GM18870 (cell line): ENCODE data around the gene C2orf69.
"Not testable (repeated sequence)": the region's sequence is repeated elsewhere in the genome, so short reads cannot be mapped to it uniquely, and the experiment has no call there.

Source experiments
- ATAC-seq: cut with Tn5 transposase; IDR thresholded peaks from one replicate; pipeline ENCODE4 v1.9.1; 2021; ENCODE audit warnings: moderate library complexity; ENCODE audit not compliant: unreplicated experiment

C2orf69 gene

GRCh38 chr2:199911052-199911876 is at the start of gene C2orf69:
Gene C2orf69 (plus strand): TSS chr2:199911293. CDS start chr2:199911439, 146 bp downstream.
- peak; percentile 82 for ATAC-seq

- ATAC-seq: no peak
These were observed 48.3 kb upstream of the C2orf69 start for GRCh38 chr2:199862788-199863187.

- ATAC-seq: no peak
These were observed 45.2 kb upstream of the C2orf69 start for GRCh38 chr2:199865905-199866304.

- no peak for ATAC-seq
These were observed 42.5 kb upstream of the C2orf69 start for GRCh38 chr2:199868431-199869226.

- ATAC-seq: no peak
These were observed 41.9 kb upstream of the C2orf69 start for GRCh38 chr2:199869227-199869541.

GRCh38 chr2:199869653-199870052 is 41.4 kb upstream of the C2orf69 start:
- no peak for ATAC-seq

- ATAC-seq: no peak
These were observed 40.5 kb upstream of the C2orf69 start for GRCh38 chr2:199870581-199870980.

GRCh38 chr2:199874209-199874608 is 36.9 kb upstream of the C2orf69 start:
- no peak for ATAC-seq

- no peak for ATAC-seq
These were observed 35.7 kb upstream of the C2orf69 start for GRCh38 chr2:199875400-199875799.

- no peak for ATAC-seq
These were observed 28.4 kb upstream of the C2orf69 start for GRCh38 chr2:199882667-199883066.

GRCh38 chr2:199883474-199884212 is 27.4 kb upstream of the C2orf69 start:
- ATAC-seq: no peak

- no peak for ATAC-seq
These were observed 15.7 kb upstream of the C2orf69 start for GRCh38 chr2:199895406-199895805.

GRCh38 chr2:199896617-199897016 is 14.5 kb upstream of the C2orf69 start:
- ATAC-seq: no peak

- no peak for ATAC-seq
These were observed 9.2 kb upstream of the C2orf69 start for GRCh38 chr2:199901942-199902341.

- ATAC-seq: no peak
These were observed 8.5 kb upstream of the C2orf69 start for GRCh38 chr2:199902486-199903110.

- no peak for ATAC-seq
These were observed 8.0 kb upstream of the C2orf69 start for GRCh38 chr2:199903111-199903510.

- no peak for ATAC-seq
These were observed 3.9 kb upstream of the C2orf69 start for GRCh38 chr2:199907008-199907714.

- no peak for ATAC-seq
These were observed 598 bp upstream of the C2orf69 start for GRCh38 chr2:199910338-199911051.

- no peak for ATAC-seq
These were observed 726 bp downstream of the C2orf69 start for GRCh38 chr2:199911877-199912161.

- ATAC-seq: not testable (repeated sequence)
These were observed 1.5 kb downstream of the C2orf69 start for GRCh38 chr2:199912553-199913114.
